WERI-Rb-1 (cell line): ENCODE data around the gene UXS1.

Source experiments
- DNase-seq: peaks from one replicate; pipeline ENCODE4 v3.0.0-alpha.2; 2020
- H3K27ac ChIP-seq: fragments of 250-450 bp; sonication (Bioruptor Pico); 2 replicates; pipeline ENCODE4 v1.5.1; 2020; ENCODE audit warnings: mild to moderate bottlenecking, moderate library complexity
- H3K27me3 ChIP-seq: fragments of 250-450 bp; sonication (Bioruptor Pico); 2 replicates; pipeline ENCODE4 v1.5.1; 2021; ENCODE audit warnings: mild to moderate bottlenecking, low read depth, moderate library complexity; ENCODE audit not compliant: insufficient read depth, severe bottlenecking
- H3K36me3 ChIP-seq: fragments of 250-450 bp; sonication (Bioruptor Pico); 2 replicates; pipeline ENCODE4 v1.5.1; 2020; ENCODE audit warnings: mild to moderate bottlenecking, moderate library complexity
- H3K4me3 ChIP-seq: 2 replicates; pipeline ENCODE4 v1.5.1; 2011; ENCODE audit warnings: low read depth, mild to moderate bottlenecking, control low read depth, low read length
- H3K9me3 ChIP-seq: fragments of 250-450 bp; sonication (Bioruptor Pico); 2 replicates; pipeline ENCODE4 v1.5.1; 2021; ENCODE audit warnings: mild to moderate bottlenecking, moderate library complexity; ENCODE audit not compliant: severe bottlenecking
- CTCF ChIP-seq: IDR thresholded peaks from 2 replicates; pipeline ENCODE4 v1.5.1; 2011; ENCODE audit warnings: low read depth, mild to moderate bottlenecking, control low read depth, inconsistent platforms, low read length

The UXS1 gene

GRCh38 chr2:106180602-106181001, 13.5 kb downstream of the UXS1 start:
- no peak for TF ChIP-seq CTCF
- DNase-seq = no peak
- H3K27ac ChIP-seq = no peak overlapping the region

DNA sequence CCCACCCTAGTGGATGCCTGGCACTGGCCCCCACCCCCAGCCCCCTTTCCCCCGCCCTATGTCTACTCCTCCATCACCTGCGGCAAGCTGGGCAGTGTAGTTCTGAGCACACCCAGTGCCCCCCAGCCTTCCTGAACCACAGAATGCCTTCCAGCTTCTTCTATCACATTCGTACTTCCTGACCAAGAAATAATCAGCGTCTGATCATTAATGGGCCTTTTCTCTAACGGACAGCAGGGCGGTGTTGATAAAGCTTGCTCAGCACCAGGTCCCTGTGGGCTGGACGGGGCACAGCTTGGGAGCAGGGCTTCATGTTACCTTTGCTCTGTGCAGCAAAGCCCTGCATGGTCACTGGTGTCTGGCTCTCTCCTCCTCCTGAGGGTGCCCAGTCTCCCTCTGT, 15.4 kb downstream of the UXS1 start:
- no peaks in the 10 kb centered on the region for H3K27me3 ChIP-seq
- no peaks in the 10 kb centered on the region; the same call in 1 of the 2 replicates for H3K36me3 ChIP-seq
- H3K4me3 ChIP-seq = no peak overlapping the region
- H3K27ac ChIP-seq = no peak overlapping the region
- no peak for TF ChIP-seq CTCF
- DNase-seq = no peak
- H3K9me3 ChIP-seq = no peaks in the 10 kb centered on the region

More at GRCh38 chr2:106180602-106181001, 13.5 kb downstream of the UXS1 start:
- H3K36me3 ChIP-seq = no peaks in the 10 kb centered on the region; the same call in 1 of the 2 replicates
- H3K27me3 ChIP-seq = no peaks in the 10 kb centered on the region
- H3K9me3 ChIP-seq = no peaks in the 10 kb centered on the region
- H3K4me3 ChIP-seq = no peak overlapping the region

DNA sequence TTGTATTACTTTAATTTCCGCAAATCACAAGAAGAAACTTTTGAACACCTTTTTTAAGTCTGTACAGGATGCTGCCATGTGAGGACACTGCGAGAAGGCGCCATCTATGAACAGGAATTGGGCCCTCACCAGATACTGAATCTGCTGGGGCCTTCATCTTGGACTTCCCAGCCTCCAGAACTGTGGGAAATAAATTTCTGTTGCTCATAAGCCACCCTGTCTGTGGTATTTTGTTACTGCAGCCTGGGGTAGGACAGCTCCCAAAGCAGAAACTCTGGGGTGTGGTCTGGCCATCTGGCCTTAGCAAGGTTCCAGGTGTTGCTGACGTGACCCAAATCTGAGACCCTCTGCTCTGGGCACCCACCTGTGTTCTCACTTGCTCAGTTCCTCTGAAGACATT, 16.5 kb downstream of the UXS1 start:
- no peak for DNase-seq
- Histone ChIP-seq H3K27ac (no peak overlapping the region), H3K36me3 (no peaks in the 10 kb centered on the region; the same call in 1 of the 2 replicates), H3K9me3 (no peaks in the 10 kb centered on the region), H3K27me3 (no peaks in the 10 kb centered on the region), H3K4me3 (no peak overlapping the region)
- TF ChIP-seq CTCF = no peak

GRCh38 chr2:106176446-106177099, 17.5 kb downstream of the UXS1 start:
- Histone ChIP-seq H3K9me3 (no peaks in the 10 kb centered on the region), H3K4me3 (no peak overlapping the region), H3K27ac (no peak overlapping the region), H3K36me3 (no peaks in the 10 kb centered on the region; the same call in 1 of the 2 replicates), H3K27me3 (no peaks in the 10 kb centered on the region)
- TF ChIP-seq CTCF = no peak
- DNase-seq = no peak

GRCh38 chr2:106175086-106175850, 18.8 kb downstream of the UXS1 start:
- no peak for TF ChIP-seq CTCF

More at GRCh38 chr2:106175086-106175850, 18.8 kb downstream of the UXS1 start:
- Histone ChIP-seq H3K9me3 (no peaks in the 10 kb centered on the region), H3K36me3 (no peaks in the 10 kb centered on the region; the same call in 1 of the 2 replicates), H3K27ac (no peak overlapping the region), H3K4me3 (no peak overlapping the region), H3K27me3 (no peaks in the 10 kb centered on the region)
- no peak for DNase-seq
